ENCODE data around the gene EIF4A3.

GRCh38 chr17:80173126-80173525, 26.2 kb upstream of the EIF4A3 start:
- TF ChIP-seq CTCF (IDR thresholded peaks at IDR 0.05) (no peak), EP300 (IDR thresholded peaks at IDR 0.05) (no peak), POLR2A (IDR thresholded peaks at IDR 0.05) (no peak)

Data from ovary (tissue), 3 donors.